Heart left ventricle (tissue), 13 donors: ENCODE measurements around the gene PKP1.

Source experiments
- CTCF ChIP-seq, 12 donors: fragments of 200-600 bp; sonication (generic) in 4 of 12; IDR thresholded peaks; one replicate each; pipeline versions ENCODE4 v1.5.0 to v1.8.0; 2018 to 2022; ENCODE audit warnings: antibody characterized with exemption in 12 of 12, mild to moderate bottlenecking in 5 of 12
- POLR2A ChIP-seq, 2 donors: fragments of 450-650 bp; IDR thresholded peaks; one replicate each; pipeline ENCODE4 v1.6.1; 2017; ENCODE audit warnings: antibody characterized with exemption in 2 of 2, mild to moderate bottlenecking in 2 of 2, moderate library complexity in 2 of 2
- donor health status: ischemic (EF 13 %, LVEDD 7.1; RV severe dilation, severe dysfunction).
- donor health status: DM: no; HTN: yes; CAD: no.
- donor health status: DM: no; HTN: no; CAD: no.
- donor health status: ischemic (EF 25% LVEDD 6.9; RV normal size, moderate dysfunction).
- donor health status: ischemic (EF 25% LVEDD 5.7; RV mildly dilated, moderate dysfunction).
- donor health status: ischemic (EF 35%, LVEDD 5.7; RV mildly dilated, moderate dysfunction).
- donor health status: nonischemic (EF 11% LVEDD 7.7; RV severe dilation, severe dysfunction).
- donor health status: DM: yes; HTN: yes; CAD: no.
- donor health status: PGD.
- donor health status: ischemic (EF 29% LVEDD 5.4; RV normal size, mild dysfunction).
- donor health status: nonischemic (EF 23%, LVEDD 6.1; RV moderate dilation, normal function).

- TF ChIP-seq POLR2A (IDR thresholded peaks at IDR 0.05) (no peak), CTCF (IDR thresholded peaks at IDR 0.05) (no peak)
Measured at GRCh38 chr1:201240171-201240570, 43.1 kb upstream of the PKP1 start.
